ENCODE results near the gene BACE1.
"Not testable (repeated sequence)": the region's sequence is repeated elsewhere in the genome, so short reads cannot be mapped to it uniquely, and the experiment has no call there.

Gene BACE1

GRCh38 chr11:117273550-117274289 lies 42.3 kb downstream of the BACE1 start:
- DNase-seq (ENCODE audit: low read depth in 2 of 2) = no peak

GRCh38 chr11:117272175-117272574 lies 43.9 kb downstream of the BACE1 start:
- DNase-seq (ENCODE audit: low read depth in 2 of 2) = not testable (repeated sequence)

GRCh38 chr11:117271208-117271607 lies 44.8 kb downstream of the BACE1 start:
- no peak for DNase-seq (ENCODE audit: low read depth in 2 of 2)

- no peak for DNase-seq (ENCODE audit: low read depth in 2 of 2)
These were observed 46.2 kb downstream of the BACE1 start for GRCh38 chr11:117269856-117270255.

GRCh38 chr11:117265745-117266144 lies 50.3 kb downstream of the BACE1 start:
- no peak for DNase-seq (ENCODE audit: low read depth in 2 of 2)

GRCh38 chr11:117264624-117265323 lies 51.3 kb downstream of the BACE1 start:
- DNase-seq (ENCODE audit: low read depth in 2 of 2) = not testable (repeated sequence)

GRCh38 chr11:117259417-117259816 lies 56.6 kb downstream of the BACE1 start:
- DNase-seq (ENCODE audit: low read depth in 2 of 2) = no peak

GRCh38 chr11:117258576-117258975 lies 57.5 kb downstream of the BACE1 start:
- DNase-seq (ENCODE audit: low read depth in 2 of 2) = no peak

GRCh38 chr11:117256573-117256972 lies 59.5 kb downstream of the BACE1 start:
- no peak for DNase-seq (ENCODE audit: low read depth in 2 of 2)

GRCh38 chr11:117255966-117256365 lies 60.1 kb downstream of the BACE1 start:
- DNase-seq (ENCODE audit: low read depth in 2 of 2) = no peak

- no peak for DNase-seq (ENCODE audit: low read depth in 2 of 2)
These were observed 64.5 kb downstream of the BACE1 start for GRCh38 chr11:117251506-117251905.

GRCh38 chr11:117249571-117249970 lies 66.5 kb downstream of the BACE1 start:
- no peak for DNase-seq (ENCODE audit: low read depth in 2 of 2)

GRCh38 chr11:117248341-117248740 lies 67.7 kb downstream of the BACE1 start:
- no peak for DNase-seq (ENCODE audit: low read depth in 2 of 2)

GRCh38 chr11:117239295-117239694 lies 76.8 kb downstream of the BACE1 start:
- DNase-seq (ENCODE audit: low read depth in 2 of 2) = no peak

GRCh38 chr11:117238221-117238620 lies 77.8 kb downstream of the BACE1 start:
- no peak for DNase-seq (ENCODE audit: low read depth in 2 of 2)

Measured in stimulated activated CD8-positive, alpha-beta memory T cell treated with anti-CD3 and anti-CD28 coated beads, Interleukin-15, amount 100 ng/mL, for 48 hours (primary cell).